Endodermal cell (in vitro differentiated cells): ENCODE results near the gene SLC25A43. TPM values are rescaled to one million over a fixed set of nuclear protein-coding genes. Genes with fewer than 3 reads are reported as not detected.
"Not testable (repeated sequence)": the region's sequence is repeated elsewhere in the genome, so short reads cannot be mapped to it uniquely, and the experiment has no call there.

Experiments used
- DNase-seq: peaks from one replicate; pipeline ENCODE4 v3.0.0-alpha.2; 2017
- H3K27ac ChIP-seq: 2 replicates; pipeline ENCODE4 v1.5.1; 2013; ENCODE audit warnings: mild to moderate bottlenecking, low read depth, low read length, moderate library complexity
- H3K27me3 ChIP-seq: 2 replicates; pipeline ENCODE4 v1.6.1; 2013; ENCODE audit warnings: mild to moderate bottlenecking, low read length, moderate library complexity; ENCODE audit not compliant: insufficient read depth, control insufficient read depth, poor library complexity, severe bottlenecking
- H3K36me3 ChIP-seq: 2 replicates; pipeline ENCODE4 v1.7.0; 2013; ENCODE audit warnings: mild to moderate bottlenecking, low read length, moderate library complexity; ENCODE audit not compliant: control insufficient read depth, insufficient read depth
- H3K4me1 ChIP-seq: one replicate; pipeline ENCODE4 v1.7.0; 2013; ENCODE audit warnings: low read length; ENCODE audit not compliant: control insufficient read depth, insufficient read depth
- H3K4me3 ChIP-seq: 2 replicates; pipeline ENCODE4 v1.5.1; 2013; ENCODE audit warnings: mild to moderate bottlenecking, low read length, moderate library complexity
- H3K9ac ChIP-seq: 2 replicates; pipeline ENCODE4 v1.6.1; 2013; ENCODE audit warnings: mild to moderate bottlenecking, low read length, moderate library complexity; ENCODE audit not compliant: poor library complexity, severe bottlenecking; ENCODE audit errors: extremely low read depth
- H3K9me3 ChIP-seq: 2 replicates; pipeline ENCODE4 v1.6.1; 2013; ENCODE audit warnings: mild to moderate bottlenecking, low read length, moderate library complexity; ENCODE audit not compliant: control insufficient read depth
- H3K27ac Mint-ChIP-seq: 2 replicates; pipeline ENCODE4 v1.8.0; 2020; ENCODE audit warnings: mixed read lengths
- H3K27me3 Mint-ChIP-seq: 2 replicates; pipeline ENCODE4 v1.8.0; 2021; ENCODE audit warnings: mild to moderate bottlenecking, mixed read lengths; ENCODE audit not compliant: insufficient read depth
- H3K36me3 Mint-ChIP-seq: 2 replicates; pipeline ENCODE4 v1.8.0; 2020; ENCODE audit warnings: low read depth, mixed read lengths
- H3K4me1 Mint-ChIP-seq: 2 replicates; pipeline ENCODE4 v1.8.0; 2020; ENCODE audit warnings: mixed read lengths
- H3K4me3 Mint-ChIP-seq: 2 replicates; pipeline ENCODE4 v1.8.0; 2020; ENCODE audit warnings: mild to moderate bottlenecking, moderate library complexity, mixed read lengths
- H3K9me3 Mint-ChIP-seq: 2 replicates; pipeline ENCODE4 v1.8.0; 2020; ENCODE audit warnings: mild to moderate bottlenecking, mixed read lengths
- WGBS, 2 experiments: methylation state at CpG; one replicate each; pipeline versions ENCODE4 v1.1.5 to v1.1.7; 2013; ENCODE audit warnings: missing lambda C conversion rate in 2 of 2, mixed read lengths in 1 of 2; ENCODE audit not compliant: insufficient coverage in 1 of 2, insufficient read length in 1 of 2; 5-methylcytosine and 5-hydroxymethylcytosine counted together
- total RNA-seq, 2 donors: library from RNA; stranded (reverse); fragmentation: NEBNext Ultra II Directional in 1 of 2; extraction: Animal tissue kit (Norgen Biotek cat#: 25700) in 1 of 2; gene quantifications; 2 replicates in 1 of 2; 3 replicates in 1 of 2; pipeline ENCODE4 v1.2.1, GENCODE V29; 2021
- TF ChIP-seq, protein P1 (sequence below): fragments of 200-600 bp; sonication (generic); conservative IDR thresholded peaks from 2 replicates; pipeline ENCODE4 v1.5.0; 2021; ENCODE audit warnings: antibody characterized with exemption, mild to moderate bottlenecking

The SLC25A43 gene
- total RNA-seq, 2 donors from 2014 or later: 4.4 to 4.9 TPM

DNA sequence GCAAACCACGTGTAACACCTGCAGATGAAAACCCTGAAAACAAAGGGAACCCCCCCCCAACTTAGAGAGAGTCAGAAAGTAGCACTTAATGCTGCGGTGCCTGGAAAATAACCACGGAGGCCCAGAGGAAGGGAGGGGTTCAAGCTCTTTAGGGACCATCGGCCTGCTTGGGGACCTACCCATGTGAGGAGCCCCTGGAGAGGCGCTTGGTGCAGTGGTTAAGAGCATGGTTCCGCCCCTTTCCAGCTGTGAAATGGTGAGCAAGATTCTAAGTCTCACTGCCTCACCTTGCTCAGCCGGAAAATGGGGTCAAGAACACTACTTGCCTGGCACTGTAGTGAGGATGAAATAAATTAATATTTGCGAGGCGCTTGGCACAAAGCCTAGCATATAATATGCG lies 82.9 kb downstream of the SLC25A43 start:
- Mint-ChIP-seq H3K4me1 (no peaks in the 10 kb centered on the region), H3K27me3 (peaks cover 11% of the 10 kb centered on the region), H3K4me3 (peak overlapping the region; percentile 54), H3K9me3 (peaks cover 59% of the 10 kb centered on the region), H3K36me3 (no peaks in the 10 kb centered on the region), H3K27ac (no peak overlapping the region)
- Histone ChIP-seq H3K27me3 (no peaks in the 10 kb centered on the region), H3K9ac (no peak overlapping the region), H3K36me3 (no peaks in the 10 kb centered on the region), H3K27ac (no peak overlapping the region), H3K4me1 (peaks cover 6% of the 10 kb centered on the region), H3K4me3 (no peak overlapping the region), H3K9me3 (no peaks in the 10 kb centered on the region)
- 89 to 93% methylated on average over 6 to 10 of the region's 10 CpGs for WGBS, 2 experiments
- no peak for DNase-seq
- TF ChIP-seq, protein P1, sequence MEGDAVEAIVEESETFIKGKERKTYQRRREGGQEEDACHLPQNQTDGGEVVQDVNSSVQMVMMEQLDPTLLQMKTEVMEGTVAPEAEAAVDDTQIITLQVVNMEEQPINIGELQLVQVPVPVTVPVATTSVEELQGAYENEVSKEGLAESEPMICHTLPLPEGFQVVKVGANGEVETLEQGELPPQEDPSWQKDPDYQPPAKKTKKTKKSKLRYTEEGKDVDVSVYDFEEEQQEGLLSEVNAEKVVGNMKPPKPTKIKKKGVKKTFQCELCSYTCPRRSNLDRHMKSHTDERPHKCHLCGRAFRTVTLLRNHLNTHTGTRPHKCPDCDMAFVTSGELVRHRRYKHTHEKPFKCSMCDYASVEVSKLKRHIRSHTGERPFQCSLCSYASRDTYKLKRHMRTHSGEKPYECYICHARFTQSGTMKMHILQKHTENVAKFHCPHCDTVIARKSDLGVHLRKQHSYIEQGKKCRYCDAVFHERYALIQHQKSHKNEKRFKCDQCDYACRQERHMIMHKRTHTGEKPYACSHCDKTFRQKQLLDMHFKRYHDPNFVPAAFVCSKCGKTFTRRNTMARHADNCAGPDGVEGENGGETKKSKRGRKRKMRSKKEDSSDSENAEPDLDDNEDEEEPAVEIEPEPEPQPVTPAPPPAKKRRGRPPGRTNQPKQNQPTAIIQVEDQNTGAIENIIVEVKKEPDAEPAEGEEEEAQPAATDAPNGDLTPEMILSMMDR: no peak

DNA sequence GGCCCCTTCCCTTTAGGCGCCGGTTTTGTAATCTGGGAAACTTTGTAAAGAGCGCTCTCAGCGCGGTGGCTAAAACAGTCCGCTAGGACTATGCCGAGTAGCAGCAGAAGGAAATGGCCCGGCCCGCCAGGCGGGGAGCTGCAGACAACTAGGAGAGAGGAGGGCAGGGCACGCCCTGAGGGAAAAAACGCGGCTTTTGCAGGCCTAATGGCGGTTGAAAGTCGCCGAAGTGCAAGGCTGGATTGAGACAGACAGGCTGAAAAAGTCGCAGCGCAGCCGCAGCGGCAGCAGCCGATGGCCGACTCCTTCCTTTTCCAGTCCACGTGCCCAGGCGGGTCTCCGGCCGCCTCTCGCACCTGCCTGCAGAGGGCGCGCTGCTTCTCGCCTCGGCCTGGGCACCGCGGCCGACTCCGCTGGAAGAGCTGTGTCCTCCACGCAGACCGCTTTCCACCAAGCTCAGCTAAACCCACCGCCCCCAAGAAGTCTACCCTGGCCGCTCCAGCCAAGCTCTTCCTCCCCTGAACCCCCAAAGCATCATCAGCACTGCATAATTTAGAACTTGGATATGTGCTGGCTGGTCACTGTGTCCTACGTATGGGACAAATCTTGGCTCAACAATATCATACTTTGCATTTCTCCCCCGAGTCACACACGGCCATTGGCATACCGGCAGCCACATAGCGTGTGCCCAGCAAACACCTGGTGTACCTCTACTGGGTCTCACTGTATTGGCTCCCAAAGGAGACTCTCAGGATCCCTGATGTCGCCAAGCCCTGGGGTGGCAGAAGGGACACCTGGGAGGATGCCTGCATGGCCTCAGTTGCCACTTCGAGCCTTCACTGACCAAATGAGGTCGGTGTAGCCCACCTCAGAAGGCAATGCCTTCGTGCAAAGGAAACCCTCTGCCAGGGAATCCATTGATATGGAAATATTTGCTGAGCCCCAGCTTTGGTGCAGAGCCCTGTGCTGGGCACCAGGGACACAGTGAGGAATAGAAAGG lies 83.6 kb downstream of the SLC25A43 start:
- H3K27ac ChIP-seq: no peak overlapping the region
- no peak overlapping the region for H3K9ac ChIP-seq
- Mint-ChIP-seq H3K27me3 (peaks cover 11% of the 10 kb centered on the region), H3K4me1 (no peaks in the 10 kb centered on the region), H3K27ac (no peak overlapping the region), H3K9me3 (peaks cover 58% of the 10 kb centered on the region), H3K36me3 (no peaks in the 10 kb centered on the region), H3K4me3 (peak overlapping the region; percentile 54)
- H3K9me3 ChIP-seq: no peaks in the 10 kb centered on the region
- no peak overlapping the region for H3K4me3 ChIP-seq
- no peaks in the 10 kb centered on the region for H3K36me3 ChIP-seq
- 12 to 25% methylated on average over 14 to 45 of the region's 48 CpGs for WGBS, 2 experiments
- peak; percentile 88 for DNase-seq
- peaks cover 6% of the 10 kb centered on the region for H3K4me1 ChIP-seq
- H3K27me3 ChIP-seq: no peaks in the 10 kb centered on the region
- TF ChIP-seq, protein P1: peak; percentile 79

DNA sequence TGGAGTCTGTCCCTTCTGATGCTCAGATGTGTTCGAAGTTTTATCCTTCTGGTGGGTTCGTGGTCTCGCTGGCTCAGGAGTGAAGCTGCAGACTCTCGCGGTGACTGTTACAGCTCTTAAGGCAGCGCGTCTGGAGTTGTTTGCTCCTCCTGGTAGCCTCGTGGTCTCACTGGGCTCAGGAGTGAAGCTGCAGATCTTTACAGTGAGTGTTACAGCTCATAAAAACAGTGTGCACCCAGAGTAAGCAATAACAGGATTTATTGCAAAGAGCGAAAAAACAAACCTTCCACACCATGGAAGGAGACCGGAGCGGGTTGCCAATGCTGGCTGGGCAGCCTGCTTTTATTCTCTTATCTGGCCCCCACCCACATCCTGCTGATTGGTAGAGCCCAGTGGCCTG lies 87.6 kb downstream of the SLC25A43 start:
- H3K9me3 Mint-ChIP-seq: peaks cover 67% of the 10 kb centered on the region
- peaks cover 11% of the 10 kb centered on the region for H3K27me3 Mint-ChIP-seq
- no peaks in the 10 kb centered on the region for H3K4me1 ChIP-seq
- TF ChIP-seq, protein P1: no peak
- H3K27ac ChIP-seq: no peak overlapping the region
- H3K4me3 ChIP-seq: no peak overlapping the region
- no peak overlapping the region for H3K27ac Mint-ChIP-seq
- no peak overlapping the region for H3K4me3 Mint-ChIP-seq
- no peaks in the 10 kb centered on the region for H3K4me1 Mint-ChIP-seq
- no peaks in the 10 kb centered on the region for H3K36me3 Mint-ChIP-seq
- DNase-seq: no peak
- H3K27me3 ChIP-seq: no peaks in the 10 kb centered on the region
- no peaks in the 10 kb centered on the region for H3K36me3 ChIP-seq
- no peaks in the 10 kb centered on the region for H3K9me3 ChIP-seq
- WGBS, 2 experiments: 84 to 98% methylated on average over 5 to 11 of the region's 11 CpGs
- no peak overlapping the region for H3K9ac ChIP-seq

DNA sequence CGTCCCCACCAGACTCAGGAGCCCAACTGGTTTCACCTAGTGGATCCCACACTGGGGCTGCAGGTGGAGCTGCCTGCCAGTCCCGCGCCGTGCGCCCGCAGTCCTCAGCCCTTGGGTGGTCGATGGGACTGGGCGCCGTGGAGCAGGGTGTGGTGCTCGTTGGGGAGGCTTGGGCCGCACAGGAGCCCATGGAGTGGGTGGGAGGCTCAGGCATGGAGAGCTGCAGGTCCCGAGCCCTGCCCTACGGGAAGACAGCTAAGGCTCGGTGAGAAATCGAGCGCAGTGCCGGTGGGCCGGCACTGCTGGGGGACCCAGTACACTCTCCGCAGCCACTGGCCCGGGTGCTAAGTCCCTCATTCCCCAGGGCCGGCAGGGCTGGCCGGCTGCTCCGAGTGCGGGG lies 88.6 kb downstream of the SLC25A43 start:
- not testable (repeated sequence) for DNase-seq, H3K27me3 Mint-ChIP-seq, H3K27me3 ChIP-seq, H3K4me1 Mint-ChIP-seq, H3K4me3 Mint-ChIP-seq, H3K9ac ChIP-seq, H3K27ac ChIP-seq, H3K27ac Mint-ChIP-seq, H3K36me3 Mint-ChIP-seq, H3K4me3 ChIP-seq, H3K36me3 ChIP-seq, H3K4me1 ChIP-seq, H3K9me3 ChIP-seq
- peaks cover 67% of the 10 kb centered on the region for H3K9me3 Mint-ChIP-seq
- 95% methylated on average over 21 of the region's 24 CpGs; no CpG with 5 or more reads in 1 of the 2 experiments for WGBS, 2 experiments
